ENCODE data around the gene COL8A2. TPM values are rescaled to one million over a fixed set of nuclear protein-coding genes. Genes with fewer than 3 reads are reported as not detected.
A peak's percentile ranks its signal among the peaks of the same experiment; 100 is the strongest.
"Not testable (repeated sequence)": the region's sequence is repeated elsewhere in the genome, so short reads cannot be mapped to it uniquely, and the experiment has no call there.

COL8A2 gene
- total and polyA plus RNA-seq, 2 experiments from 2014 or later = 0.05 to 0.57 TPM

GRCh38 chr1:36159614-36160387 is 34.8 kb upstream of the COL8A2 start:
- H3K36me3 ChIP-seq = no peaks in the 10 kb centered on the region
- DNase-seq (ENCODE audit: low read depth in 1 of 2, low spot score in 1 of 2) = no peak
- H3K27me3 ChIP-seq = no peaks in the 10 kb centered on the region
- no peak overlapping the region for H3K4me3 ChIP-seq
- H3K27ac ChIP-seq = peak overlapping the region; percentile 90
- no peak for TF ChIP-seq CTCF (IDR thresholded peaks at IDR 0.05; ENCODE audit: low read depth, low read length)
- H3K9me3 ChIP-seq (ENCODE audit: low read depth) = no peaks in the 10 kb centered on the region
- peaks cover 42% of the 10 kb centered on the region for H3K4me1 ChIP-seq (ENCODE audit: low read depth)

- not testable (repeated sequence) for H3K9me3 ChIP-seq (ENCODE audit: low read depth); H3K27ac ChIP-seq; DNase-seq (ENCODE audit: low read depth in 1 of 2, low spot score in 1 of 2); H3K36me3 ChIP-seq; H3K4me3 ChIP-seq; H3K27me3 ChIP-seq
- H3K4me1 ChIP-seq (ENCODE audit: low read depth) = peaks cover 49% of the 10 kb centered on the region
Measured at GRCh38 chr1:36158827-36159252, 33.8 kb upstream of the COL8A2 start.

- no peak for DNase-seq (ENCODE audit: low read depth in 1 of 2, low spot score in 1 of 2)
- Histone ChIP-seq H3K4me3 (peak overlapping the region; percentile 78), H3K4me1 (ENCODE audit: low read depth) (peaks cover 49% of the 10 kb centered on the region), H3K36me3 (no peaks in the 10 kb centered on the region), H3K9me3 (ENCODE audit: low read depth) (no peaks in the 10 kb centered on the region), H3K27me3 (no peaks in the 10 kb centered on the region), H3K27ac (peak overlapping the region; percentile 97)
- no peak for TF ChIP-seq CTCF (IDR thresholded peaks at IDR 0.05; ENCODE audit: low read depth, low read length)
Measured at GRCh38 chr1:36157973-36158826, 33.2 kb upstream of the COL8A2 start.

GRCh38 chr1:36157115-36157903 is 32.3 kb upstream of the COL8A2 start:
- Histone ChIP-seq H3K4me3 (peak overlapping the region; percentile 78), H3K36me3 (no peaks in the 10 kb centered on the region), H3K27ac (peak overlapping the region; percentile 97), H3K9me3 (ENCODE audit: low read depth) (no peaks in the 10 kb centered on the region), H3K27me3 (no peaks in the 10 kb centered on the region), H3K4me1 (ENCODE audit: low read depth) (peaks cover 42% of the 10 kb centered on the region)
- no peak for TF ChIP-seq CTCF (IDR thresholded peaks at IDR 0.05; ENCODE audit: low read depth, low read length)
- peak in 1 of 2 donors; percentile 43 for DNase-seq (ENCODE audit: low read depth in 1 of 2, low spot score in 1 of 2)

- no peaks in the 10 kb centered on the region for H3K9me3 ChIP-seq (ENCODE audit: low read depth)
- peak; percentile 71 to 91 for DNase-seq (ENCODE audit: low read depth in 1 of 2, low spot score in 1 of 2)
- H3K27ac ChIP-seq = peak overlapping the region; percentile 97
- no peaks in the 10 kb centered on the region for H3K36me3 ChIP-seq
- no peaks in the 10 kb centered on the region for H3K27me3 ChIP-seq
- H3K4me3 ChIP-seq = peak overlapping the region; percentile 78
- no peak for TF ChIP-seq CTCF (IDR thresholded peaks at IDR 0.05; ENCODE audit: low read depth, low read length)
- peaks cover 35% of the 10 kb centered on the region for H3K4me1 ChIP-seq (ENCODE audit: low read depth)
Measured at GRCh38 chr1:36156329-36157114, 31.5 kb upstream of the COL8A2 start.

Data from cardiac muscle cell (in vitro differentiated cells and primary cell).